ENCODE measurements around the gene CLASP1.

GRCh38 chr2:121536347-121536746 lies 112.9 kb downstream of the CLASP1 start:
- no peak for TF ChIP-seq CHD2 (IDR thresholded peaks at IDR 0.05; ENCODE audit: low read length)
- TF ChIP-seq MAFK (IDR thresholded peaks at IDR 0.05; ENCODE audit: low read depth, low read length) = no peak
- no peak for TF ChIP-seq CTCF (IDR thresholded peaks at IDR 0.05; ENCODE audit: control extremely low read depth in 1 of 3, insufficient read depth in 1 of 3, low read depth in 1 of 3, low read length in 3 of 3)
- no peak for TF ChIP-seq RFX5 (IDR thresholded peaks at IDR 0.05; ENCODE audit: borderline replicate concordance, low read depth, low read length)
- no peak for TF ChIP-seq SIN3A (conservative IDR thresholded peaks at IDR 0.05 in 1 of 2, IDR thresholded peaks at IDR 0.05 in 1 of 2; ENCODE audit: low read depth in 1 of 2, low read length in 2 of 2)
- no peak for TF ChIP-seq POLR2A (IDR thresholded peaks at IDR 0.05; ENCODE audit: control extremely low read depth in 1 of 2, low read depth in 2 of 2, low read length in 2 of 2)

All from H1 (cell line).